PFSK-1 (cell line): ENCODE results near the gene APOBEC2.

Experiments used
- POLR2AphosphoS5 ChIP-seq: IDR thresholded peaks from 2 replicates; pipeline ENCODE4 v1.6.1; 2012; ENCODE audit warnings: low read depth, mild to moderate bottlenecking, control low read depth, low read length, moderate library complexity
- SIN3A ChIP-seq: IDR thresholded peaks from 2 replicates; pipeline ENCODE4 v1.6.1; 2012; ENCODE audit warnings: mild to moderate bottlenecking, low read length, moderate library complexity, borderline replicate concordance; ENCODE audit not compliant: insufficient read depth
- TAF1 ChIP-seq: IDR thresholded peaks from 2 replicates; pipeline ENCODE4 v1.6.1; 2012; ENCODE audit warnings: low read length, control low read depth, borderline replicate concordance; ENCODE audit not compliant: insufficient read depth

DNA sequence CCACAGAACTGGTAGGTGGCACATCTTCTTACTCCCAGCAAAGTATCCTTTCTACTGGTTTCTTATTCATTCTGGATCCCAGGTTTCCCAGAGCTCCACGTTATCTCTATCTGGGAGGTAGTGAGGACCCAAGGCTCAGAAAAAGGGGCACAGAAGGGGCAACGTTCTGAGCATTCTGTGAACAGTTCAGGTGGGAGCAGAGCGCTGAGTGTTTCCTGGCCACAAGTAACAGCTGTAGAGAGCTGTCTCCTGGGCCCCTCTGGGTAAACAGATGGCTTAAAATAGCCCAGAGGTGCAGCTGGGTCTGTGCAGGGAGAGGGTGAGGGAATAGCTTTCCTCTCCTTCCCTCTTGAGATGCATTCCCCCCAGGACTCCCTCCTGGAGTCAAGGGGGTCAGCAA is 2.1 kb downstream of the APOBEC2 start:
- TF ChIP-seq POLR2AphosphoS5 (no peak), SIN3A (no peak), TAF1 (no peak)
